Measurements from ENCODE around the gene TRIP4. TPM values are rescaled to one million over a fixed set of nuclear protein-coding genes. Genes with fewer than 3 reads are reported as not detected.
"Not testable (repeated sequence)": the region's sequence is repeated elsewhere in the genome, so short reads cannot be mapped to it uniquely, and the experiment has no call there.

The TRIP4 gene
- polyA plus RNA-seq, 4 donors, result 38.9 to 45.0 (median 41.7) TPM

- no peak for DNase-seq (ENCODE audit: low read depth in 4 of 4, low spot score in 3 of 4)
Measured at GRCh38 chr15:64478863-64479262, 91.2 kb downstream of the TRIP4 start.

GRCh38 chr15:64480891-64481290 lies 93.3 kb downstream of the TRIP4 start:
- DNase-seq (ENCODE audit: low read depth in 4 of 4, low spot score in 3 of 4), result no peak

- DNase-seq (ENCODE audit: low read depth in 4 of 4, low spot score in 3 of 4), result no peak
Measured at GRCh38 chr15:64483749-64484148, 96.1 kb downstream of the TRIP4 start.

- no peak for DNase-seq (ENCODE audit: low read depth in 4 of 4, low spot score in 3 of 4)
Measured at GRCh38 chr15:64485796-64486195, 98.2 kb downstream of the TRIP4 start.

- DNase-seq (ENCODE audit: low read depth in 4 of 4, low spot score in 3 of 4), result no peak
Measured at GRCh38 chr15:64490598-64491259, 103.1 kb downstream of the TRIP4 start.

GRCh38 chr15:64493641-64494040 lies 106.0 kb downstream of the TRIP4 start:
- no peak for DNase-seq (ENCODE audit: low read depth in 4 of 4, low spot score in 3 of 4)

GRCh38 chr15:64495968-64496367 lies 108.3 kb downstream of the TRIP4 start:
- not testable (repeated sequence) for DNase-seq (ENCODE audit: low read depth in 4 of 4, low spot score in 3 of 4)

GRCh38 chr15:64500695-64501395 lies 113.2 kb downstream of the TRIP4 start:
- no peak for DNase-seq (ENCODE audit: low read depth in 4 of 4, low spot score in 3 of 4)

- DNase-seq (ENCODE audit: low read depth in 4 of 4, low spot score in 3 of 4), result no peak
Measured at GRCh38 chr15:64501396-64501715, 113.7 kb downstream of the TRIP4 start.

- no peak for DNase-seq (ENCODE audit: low read depth in 4 of 4, low spot score in 3 of 4)
Measured at GRCh38 chr15:64502151-64502550, 114.5 kb downstream of the TRIP4 start.

GRCh38 chr15:64502551-64502950 lies 114.9 kb downstream of the TRIP4 start:
- no peak for DNase-seq (ENCODE audit: low read depth in 4 of 4, low spot score in 3 of 4)

- peak in 3 of 4 donors; percentile 12 to 33 (median 23) for DNase-seq (ENCODE audit: low read depth in 4 of 4, low spot score in 3 of 4)
Measured at GRCh38 chr15:64503197-64503596, 115.6 kb downstream of the TRIP4 start.

GRCh38 chr15:64503640-64504039 lies 116.0 kb downstream of the TRIP4 start:
- no peak for DNase-seq (ENCODE audit: low read depth in 4 of 4, low spot score in 3 of 4)

Other genes starting within 250 kb of the TRIP4 start
- gene SNX22, start 236.1 kb upstream of the TRIP4 start, polyA plus RNA-seq (ENCODE audit: insufficient read length in 4 of 4), result 1 to 10 TPM in 3 of 4 donors, under 1 TPM in 1; 0.90 to 2.7 (median 1.3) TPM
- 100 to 1,000 TPM; 535 to 599 (median 548) TPM for gene PPIB, start 224.8 kb upstream of the TRIP4 start, polyA plus RNA-seq (ENCODE audit: insufficient read length in 4 of 4)
- 10 to 100 TPM; 12.8 to 23.5 (median 21.5) TPM for gene CSNK1G1, start 31.7 kb upstream of the TRIP4 start, polyA plus RNA-seq (ENCODE audit: insufficient read length in 4 of 4)
- gene PCLAF, start 6.4 kb upstream of the TRIP4 start, polyA plus RNA-seq (ENCODE audit: insufficient read length in 4 of 4), result 10 to 100 TPM; 43.8 to 56.7 (median 51.5) TPM
- gene ZNF609, start 72.7 kb downstream of the TRIP4 start, polyA plus RNA-seq (ENCODE audit: insufficient read length in 4 of 4), result 10 to 100 TPM; 33.6 to 37.6 (median 35.7) TPM

Data from left renal pelvis (tissue), 4 donors.